Gastrocnemius medialis (tissue), 4 donors: ENCODE results near the gene LTBP1.

Experiments
- POLR2A ChIP-seq, 2 donors: fragments of 450-650 bp; IDR thresholded peaks; one replicate each; pipeline ENCODE4 v1.6.1; 2017; ENCODE audit warnings: antibody characterized with exemption in 2 of 2, mild to moderate bottlenecking in 2 of 2, moderate library complexity in 2 of 2
- TF ChIP-seq, protein P1 (sequence below), 5 experiments: fragments of 450-650 bp in 3 of 5; fragments of 200-600 bp in 2 of 5; sonication (generic) in 2 of 5; IDR thresholded peaks in 4 of 5; conservative IDR thresholded peaks in 1 of 5; 1 replicate in 4 of 5; 2 replicates in 1 of 5; pipeline ENCODE4 v1.5.1; 2016 to 2019; ENCODE audit warnings: antibody characterized with exemption in 5 of 5, mild to moderate bottlenecking in 3 of 5, moderate library complexity in 3 of 5

DNA sequence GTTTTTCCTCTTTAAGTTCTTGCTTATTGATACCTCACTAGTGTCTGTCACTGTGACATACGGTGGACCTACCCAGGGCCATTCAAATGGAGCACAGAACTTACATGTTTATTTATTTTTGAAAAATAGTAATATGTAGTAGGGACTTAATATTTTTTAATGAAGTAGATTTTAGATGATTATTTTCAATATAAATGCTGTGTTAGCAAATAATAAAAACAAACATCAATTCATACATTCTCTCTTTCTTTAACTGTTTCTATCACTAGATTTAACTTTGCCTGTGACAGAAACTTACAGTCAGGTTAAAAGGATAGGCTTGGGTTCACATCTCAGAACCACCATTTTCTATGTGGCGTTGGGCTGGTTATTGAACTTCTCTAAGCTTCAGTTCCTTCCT is 345.3 kb downstream of the LTBP1 start:
- TF ChIP-seq, protein P1, sequence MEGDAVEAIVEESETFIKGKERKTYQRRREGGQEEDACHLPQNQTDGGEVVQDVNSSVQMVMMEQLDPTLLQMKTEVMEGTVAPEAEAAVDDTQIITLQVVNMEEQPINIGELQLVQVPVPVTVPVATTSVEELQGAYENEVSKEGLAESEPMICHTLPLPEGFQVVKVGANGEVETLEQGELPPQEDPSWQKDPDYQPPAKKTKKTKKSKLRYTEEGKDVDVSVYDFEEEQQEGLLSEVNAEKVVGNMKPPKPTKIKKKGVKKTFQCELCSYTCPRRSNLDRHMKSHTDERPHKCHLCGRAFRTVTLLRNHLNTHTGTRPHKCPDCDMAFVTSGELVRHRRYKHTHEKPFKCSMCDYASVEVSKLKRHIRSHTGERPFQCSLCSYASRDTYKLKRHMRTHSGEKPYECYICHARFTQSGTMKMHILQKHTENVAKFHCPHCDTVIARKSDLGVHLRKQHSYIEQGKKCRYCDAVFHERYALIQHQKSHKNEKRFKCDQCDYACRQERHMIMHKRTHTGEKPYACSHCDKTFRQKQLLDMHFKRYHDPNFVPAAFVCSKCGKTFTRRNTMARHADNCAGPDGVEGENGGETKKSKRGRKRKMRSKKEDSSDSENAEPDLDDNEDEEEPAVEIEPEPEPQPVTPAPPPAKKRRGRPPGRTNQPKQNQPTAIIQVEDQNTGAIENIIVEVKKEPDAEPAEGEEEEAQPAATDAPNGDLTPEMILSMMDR (IDR thresholded peaks at IDR 0.05 in 4 of 5, conservative IDR thresholded peaks at IDR 0.05 in 1 of 5) = no peak
- TF ChIP-seq POLR2A (IDR thresholded peaks at IDR 0.05) = no peak
